Measurements from ENCODE around the gene ALDH1L1.
"Not testable (repeated sequence)": the region's sequence is repeated elsewhere in the genome, so short reads cannot be mapped to it uniquely, and the experiment has no call there.

Gene ALDH1L1

DNA sequence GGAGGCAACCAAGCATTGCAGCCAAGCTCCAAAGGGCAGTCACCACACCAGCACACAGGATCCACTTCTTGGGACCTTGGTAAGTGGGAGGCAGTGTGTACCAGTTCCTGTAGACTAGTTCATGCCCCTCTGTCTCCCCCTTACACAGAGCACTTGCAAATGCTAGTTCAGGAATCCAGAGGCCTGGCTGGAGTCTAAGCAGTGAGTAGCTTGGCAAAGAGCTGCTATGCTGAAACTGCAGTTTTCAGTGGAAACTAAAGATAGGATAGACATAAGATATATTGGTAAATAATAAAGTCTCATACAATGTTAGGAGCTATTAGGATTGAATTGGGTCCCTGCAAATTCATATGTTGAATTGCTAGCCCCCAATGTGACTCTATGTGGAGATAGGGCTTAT lies 82.6 kb downstream of the ALDH1L1 start:
- TF ChIP-seq ESRRG (CRISPR knock-in tag; IDR thresholded peaks at IDR 0.05) (no peak), ZFP30 (CRISPR knock-in tag; IDR thresholded peaks at IDR 0.05) (no peak), TOX (CRISPR knock-in tag; IDR thresholded peaks at IDR 0.05; ENCODE audit: borderline replicate concordance) (no peak), ZNF8 (CRISPR knock-in tag; IDR thresholded peaks at IDR 0.05) (no peak), CSDC2 (CRISPR knock-in tag; IDR thresholded peaks at IDR 0.05) (no peak), SNAI2 (CRISPR knock-in tag; IDR thresholded peaks at IDR 0.05) (no peak), ZC3H10 (CRISPR knock-in tag; IDR thresholded peaks at IDR 0.05) (no peak)
- TF ChIP-seq, protein P1, sequence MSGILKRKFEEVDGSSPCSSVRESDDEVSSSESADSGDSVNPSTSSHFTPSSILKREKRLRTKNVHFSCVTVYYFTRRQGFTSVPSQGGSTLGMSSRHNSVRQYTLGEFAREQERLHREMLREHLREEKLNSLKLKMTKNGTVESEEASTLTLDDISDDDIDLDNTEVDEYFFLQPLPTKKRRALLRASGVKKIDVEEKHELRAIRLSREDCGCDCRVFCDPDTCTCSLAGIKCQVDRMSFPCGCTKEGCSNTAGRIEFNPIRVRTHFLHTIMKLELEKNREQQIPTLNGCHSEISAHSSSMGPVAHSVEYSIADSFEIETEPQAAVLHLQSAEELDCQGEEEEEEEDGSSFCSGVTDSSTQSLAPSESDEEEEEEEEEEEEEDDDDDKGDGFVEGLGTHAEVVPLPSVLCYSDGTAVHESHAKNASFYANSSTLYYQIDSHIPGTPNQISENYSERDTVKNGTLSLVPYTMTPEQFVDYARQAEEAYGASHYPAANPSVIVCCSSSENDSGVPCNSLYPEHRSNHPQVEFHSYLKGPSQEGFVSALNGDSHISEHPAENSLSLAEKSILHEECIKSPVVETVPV (CRISPR knock-in tag; IDR thresholded peaks at IDR 0.05), result no peak
- ATAC-seq, result no peak

DNA sequence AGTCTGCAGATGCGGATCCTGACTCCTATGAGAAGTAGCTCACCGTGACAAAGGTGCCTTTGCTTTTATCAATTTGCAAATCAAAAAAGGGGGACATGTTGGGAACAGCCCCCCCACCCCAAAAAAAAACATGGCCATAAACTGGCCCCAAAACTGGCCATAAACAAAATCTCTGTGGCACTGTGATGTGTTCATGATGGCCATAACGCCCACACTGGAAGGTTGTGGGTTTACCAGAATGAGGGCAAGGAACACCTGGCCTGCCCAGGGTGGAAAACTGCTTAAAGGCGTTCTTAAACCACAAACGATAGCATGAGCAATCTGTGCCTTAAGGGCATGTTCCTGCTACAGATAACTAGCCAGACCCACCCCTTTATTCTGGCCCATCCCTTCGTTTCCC lies 84.1 kb downstream of the ALDH1L1 start:
- ATAC-seq, result not testable (repeated sequence)

DNA sequence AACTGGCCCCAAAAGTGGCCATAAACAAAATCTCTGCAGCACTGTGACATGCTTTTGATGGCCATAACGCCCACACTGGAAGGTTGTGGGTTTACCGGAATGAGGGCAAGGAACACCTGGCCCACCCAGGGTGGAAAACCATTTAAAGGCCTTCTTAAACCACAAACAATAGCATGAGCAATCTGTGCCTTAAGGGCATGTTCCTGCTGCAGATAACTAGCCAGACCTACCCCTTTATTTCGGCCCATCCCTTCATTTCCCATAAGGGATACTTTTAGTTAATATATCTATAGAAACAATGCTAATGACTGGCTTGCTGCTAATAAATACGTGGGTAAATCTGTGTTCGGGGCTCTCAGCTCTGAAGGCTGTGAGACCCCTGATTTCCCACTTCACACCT lies 88.3 kb downstream of the ALDH1L1 start:
- not testable (repeated sequence) for ATAC-seq

DNA sequence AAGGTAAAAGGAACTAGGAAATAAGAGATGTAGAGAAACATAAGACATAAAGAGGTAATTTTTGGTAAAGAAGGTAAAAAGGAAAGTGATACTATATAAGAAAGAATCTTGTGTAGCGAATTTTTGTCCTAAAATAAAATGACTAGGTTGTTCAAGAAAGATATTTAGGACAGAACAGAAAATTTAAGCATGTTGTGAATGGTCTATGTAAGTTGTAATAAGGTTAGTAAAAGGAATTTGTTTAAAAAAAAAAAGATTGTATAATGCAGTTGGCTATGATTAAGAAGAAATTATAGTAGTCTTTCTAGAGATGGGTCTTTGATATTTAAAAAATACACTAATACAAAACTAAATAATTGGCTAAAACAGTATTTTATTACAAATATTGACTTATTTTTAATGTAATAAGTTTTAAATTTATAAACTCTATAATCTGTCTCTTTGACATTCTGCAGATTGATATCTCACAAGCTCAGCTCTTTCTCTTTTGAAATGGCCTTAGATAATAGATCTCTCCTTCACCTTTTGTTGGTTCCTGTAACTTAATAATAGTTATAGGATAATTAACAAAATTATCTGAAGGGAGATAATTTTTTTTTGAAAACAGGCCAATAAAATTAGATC lies 92.7 kb downstream of the ALDH1L1 start:
- no peak for ATAC-seq
- TF ChIP-seq PPARA (CRISPR knock-in tag; IDR thresholded peaks at IDR 0.05; ENCODE audit: borderline replicate concordance), result no peak

DNA sequence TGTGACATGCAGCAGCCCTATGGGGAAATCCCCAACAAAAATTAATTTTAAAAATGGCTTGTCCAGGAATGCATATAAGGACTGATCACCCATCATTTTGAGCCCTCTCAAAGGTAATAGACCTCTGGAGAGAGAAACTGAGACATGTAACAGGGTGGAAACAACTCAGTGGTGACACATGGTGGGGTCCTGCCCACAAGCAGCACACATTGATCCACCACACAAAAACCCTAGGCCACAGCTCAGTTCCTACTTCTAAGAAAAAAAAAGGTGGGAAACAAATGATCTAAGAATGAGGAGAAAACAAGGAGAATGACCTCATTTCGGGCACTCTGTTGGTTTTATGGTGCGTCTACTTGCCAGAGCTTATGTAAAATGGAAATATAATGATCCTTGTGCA lies 94.5 kb downstream of the ALDH1L1 start:
- TF ChIP-seq PPARA (CRISPR knock-in tag; IDR thresholded peaks at IDR 0.05; ENCODE audit: borderline replicate concordance) (no peak), CSDC2 (CRISPR knock-in tag; IDR thresholded peaks at IDR 0.05) (no peak), ZC3H10 (CRISPR knock-in tag; IDR thresholded peaks at IDR 0.05) (no peak), ZNF8 (CRISPR knock-in tag; IDR thresholded peaks at IDR 0.05) (no peak), RARB (CRISPR knock-in tag; IDR thresholded peaks at IDR 0.05) (no peak), TCF4 (CRISPR knock-in tag; IDR thresholded peaks at IDR 0.05; ENCODE audit: borderline replicate concordance) (no peak), ESRRG (CRISPR knock-in tag; IDR thresholded peaks at IDR 0.05) (no peak), ISL1 (CRISPR knock-in tag; IDR thresholded peaks at IDR 0.05) (no peak), GLIS3 (CRISPR knock-in tag; IDR thresholded peaks at IDR 0.05) (no peak), ZFP3 (CRISPR knock-in tag; IDR thresholded peaks at IDR 0.05) (no peak), OSR1 (CRISPR knock-in tag; IDR thresholded peaks at IDR 0.05) (no peak), BACH2 (CRISPR knock-in tag; IDR thresholded peaks at IDR 0.05; ENCODE audit: borderline replicate concordance) (no peak), ZNF70 (CRISPR knock-in tag; IDR thresholded peaks at IDR 0.05) (no peak), SNAI2 (CRISPR knock-in tag; IDR thresholded peaks at IDR 0.05) (no peak), ARNTL (CRISPR knock-in tag; IDR thresholded peaks at IDR 0.05; ENCODE audit: borderline replicate concordance, low read depth) (no peak)
- TF ChIP-seq, protein P2, sequence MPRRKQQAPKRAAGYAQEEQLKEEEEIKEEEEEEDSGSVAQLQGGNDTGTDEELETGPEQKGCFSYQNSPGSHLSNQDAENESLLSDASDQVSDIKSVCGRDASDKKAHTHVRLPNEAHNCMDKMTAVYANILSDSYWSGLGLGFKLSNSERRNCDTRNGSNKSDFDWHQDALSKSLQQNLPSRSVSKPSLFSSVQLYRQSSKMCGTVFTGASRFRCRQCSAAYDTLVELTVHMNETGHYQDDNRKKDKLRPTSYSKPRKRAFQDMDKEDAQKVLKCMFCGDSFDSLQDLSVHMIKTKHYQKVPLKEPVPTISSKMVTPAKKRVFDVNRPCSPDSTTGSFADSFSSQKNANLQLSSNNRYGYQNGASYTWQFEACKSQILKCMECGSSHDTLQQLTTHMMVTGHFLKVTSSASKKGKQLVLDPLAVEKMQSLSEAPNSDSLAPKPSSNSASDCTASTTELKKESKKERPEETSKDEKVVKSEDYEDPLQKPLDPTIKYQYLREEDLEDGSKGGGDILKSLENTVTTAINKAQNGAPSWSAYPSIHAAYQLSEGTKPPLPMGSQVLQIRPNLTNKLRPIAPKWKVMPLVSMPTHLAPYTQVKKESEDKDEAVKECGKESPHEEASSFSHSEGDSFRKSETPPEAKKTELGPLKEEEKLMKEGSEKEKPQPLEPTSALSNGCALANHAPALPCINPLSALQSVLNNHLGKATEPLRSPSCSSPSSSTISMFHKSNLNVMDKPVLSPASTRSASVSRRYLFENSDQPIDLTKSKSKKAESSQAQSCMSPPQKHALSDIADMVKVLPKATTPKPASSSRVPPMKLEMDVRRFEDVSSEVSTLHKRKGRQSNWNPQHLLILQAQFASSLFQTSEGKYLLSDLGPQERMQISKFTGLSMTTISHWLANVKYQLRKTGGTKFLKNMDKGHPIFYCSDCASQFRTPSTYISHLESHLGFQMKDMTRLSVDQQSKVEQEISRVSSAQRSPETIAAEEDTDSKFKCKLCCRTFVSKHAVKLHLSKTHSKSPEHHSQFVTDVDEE (CRISPR knock-in tag; IDR thresholded peaks at IDR 0.05), result no peak
- TF ChIP-seq, protein P1 (CRISPR knock-in tag; IDR thresholded peaks at IDR 0.05), result no peak
- TF ChIP-seq, protein P3, sequence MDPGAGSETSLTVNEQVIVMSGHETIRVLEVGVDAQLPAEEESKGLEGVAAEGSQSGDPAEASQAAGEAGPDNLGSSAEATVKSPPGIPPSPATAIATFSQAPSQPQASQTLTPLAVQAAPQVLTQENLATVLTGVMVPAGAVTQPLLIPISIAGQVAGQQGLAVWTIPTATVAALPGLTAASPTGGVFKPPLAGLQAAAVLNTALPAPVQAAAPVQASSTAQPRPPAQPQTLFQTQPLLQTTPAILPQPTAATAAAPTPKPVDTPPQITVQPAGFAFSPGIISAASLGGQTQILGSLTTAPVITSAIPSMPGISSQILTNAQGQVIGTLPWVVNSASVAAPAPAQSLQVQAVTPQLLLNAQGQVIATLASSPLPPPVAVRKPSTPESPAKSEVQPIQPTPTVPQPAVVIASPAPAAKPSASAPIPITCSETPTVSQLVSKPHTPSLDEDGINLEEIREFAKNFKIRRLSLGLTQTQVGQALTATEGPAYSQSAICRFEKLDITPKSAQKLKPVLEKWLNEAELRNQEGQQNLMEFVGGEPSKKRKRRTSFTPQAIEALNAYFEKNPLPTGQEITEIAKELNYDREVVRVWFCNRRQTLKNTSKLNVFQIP (CRISPR knock-in tag; IDR thresholded peaks at IDR 0.05; ENCODE audit: borderline replicate concordance, low read depth), result no peak
- TF ChIP-seq, protein P4, sequence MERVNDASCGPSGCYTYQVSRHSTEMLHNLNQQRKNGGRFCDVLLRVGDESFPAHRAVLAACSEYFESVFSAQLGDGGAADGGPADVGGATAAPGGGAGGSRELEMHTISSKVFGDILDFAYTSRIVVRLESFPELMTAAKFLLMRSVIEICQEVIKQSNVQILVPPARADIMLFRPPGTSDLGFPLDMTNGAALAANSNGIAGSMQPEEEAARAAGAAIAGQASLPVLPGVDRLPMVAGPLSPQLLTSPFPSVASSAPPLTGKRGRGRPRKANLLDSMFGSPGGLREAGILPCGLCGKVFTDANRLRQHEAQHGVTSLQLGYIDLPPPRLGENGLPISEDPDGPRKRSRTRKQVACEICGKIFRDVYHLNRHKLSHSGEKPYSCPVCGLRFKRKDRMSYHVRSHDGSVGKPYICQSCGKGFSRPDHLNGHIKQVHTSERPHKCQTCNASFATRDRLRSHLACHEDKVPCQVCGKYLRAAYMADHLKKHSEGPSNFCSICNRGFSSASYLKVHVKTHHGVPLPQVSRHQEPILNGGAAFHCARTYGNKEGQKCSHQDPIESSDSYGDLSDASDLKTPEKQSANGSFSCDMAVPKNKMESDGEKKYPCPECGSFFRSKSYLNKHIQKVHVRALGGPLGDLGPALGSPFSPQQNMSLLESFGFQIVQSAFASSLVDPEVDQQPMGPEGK (CRISPR knock-in tag; IDR thresholded peaks at IDR 0.05; ENCODE audit: borderline replicate concordance), result no peak
- TF ChIP-seq, protein P5, sequence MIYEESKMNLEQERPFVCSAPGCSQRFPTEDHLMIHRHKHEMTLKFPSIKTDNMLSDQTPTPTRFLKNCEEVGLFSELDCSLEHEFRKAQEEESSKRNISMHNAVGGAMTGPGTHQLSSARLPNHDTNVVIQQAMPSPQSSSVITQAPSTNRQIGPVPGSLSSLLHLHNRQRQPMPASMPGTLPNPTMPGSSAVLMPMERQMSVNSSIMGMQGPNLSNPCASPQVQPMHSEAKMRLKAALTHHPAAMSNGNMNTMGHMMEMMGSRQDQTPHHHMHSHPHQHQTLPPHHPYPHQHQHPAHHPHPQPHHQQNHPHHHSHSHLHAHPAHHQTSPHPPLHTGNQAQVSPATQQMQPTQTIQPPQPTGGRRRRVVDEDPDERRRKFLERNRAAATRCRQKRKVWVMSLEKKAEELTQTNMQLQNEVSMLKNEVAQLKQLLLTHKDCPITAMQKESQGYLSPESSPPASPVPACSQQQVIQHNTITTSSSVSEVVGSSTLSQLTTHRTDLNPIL (CRISPR knock-in tag; IDR thresholded peaks at IDR 0.05; ENCODE audit: low read depth), result no peak
- ATAC-seq, result no peak

All from SK-N-SH treated with all-trans-retinoic acid at 6 μM for 48 hours (cell line).